Measurements from ENCODE around the gene GCGR.

GCGR gene

GRCh38 chr17:81843713-81844326, 39.9 kb downstream of the GCGR start:
- Histone ChIP-seq H3K9me3 (ENCODE audit: severe bottlenecking) (no peaks in the 10 kb centered on the region), H3K4me1 (ENCODE audit: insufficient read depth, poor library complexity, severe bottlenecking) (peaks cover 16% of the 10 kb centered on the region), H3K27me3 (ENCODE audit: insufficient read depth, poor library complexity, severe bottlenecking) (no peaks in the 10 kb centered on the region), H3K4me3 (ENCODE audit: severe bottlenecking) (no peak overlapping the region), H3K27ac (ENCODE audit: poor library complexity, severe bottlenecking) (no peak overlapping the region), H3K36me3 (ENCODE audit: low read depth) (peaks cover 65% of the 10 kb centered on the region)
- no peak for ATAC-seq (ENCODE audit: low read depth)
- no peak for DNase-seq (ENCODE audit: low spot score)
- TF ChIP-seq CTCF (IDR thresholded peaks at IDR 0.05; ENCODE audit: poor library complexity, severe bottlenecking): no peak

- peaks cover 16% of the 10 kb centered on the region for H3K4me1 ChIP-seq (ENCODE audit: insufficient read depth, poor library complexity, severe bottlenecking)
- no peak for ATAC-seq (ENCODE audit: low read depth)
- peaks cover 71% of the 10 kb centered on the region for H3K36me3 ChIP-seq (ENCODE audit: low read depth)
- no peak overlapping the region for H3K27ac ChIP-seq (ENCODE audit: poor library complexity, severe bottlenecking)
- no peak overlapping the region for H3K4me3 ChIP-seq (ENCODE audit: severe bottlenecking)
- H3K9me3 ChIP-seq (ENCODE audit: severe bottlenecking): no peaks in the 10 kb centered on the region
- peak; percentile 73 for DNase-seq (ENCODE audit: low spot score)
- no peaks in the 10 kb centered on the region for H3K27me3 ChIP-seq (ENCODE audit: insufficient read depth, poor library complexity, severe bottlenecking)
- no peak for TF ChIP-seq CTCF (IDR thresholded peaks at IDR 0.05; ENCODE audit: poor library complexity, severe bottlenecking)
Observed at GRCh38 chr17:81844327-81844851, 40.4 kb downstream of the GCGR start.

GRCh38 chr17:81844887-81845286, 40.9 kb downstream of the GCGR start:
- Histone ChIP-seq H3K4me3 (ENCODE audit: severe bottlenecking) (no peak overlapping the region), H3K27ac (ENCODE audit: poor library complexity, severe bottlenecking) (no peak overlapping the region), H3K9me3 (ENCODE audit: severe bottlenecking) (no peaks in the 10 kb centered on the region), H3K36me3 (ENCODE audit: low read depth) (peaks cover 76% of the 10 kb centered on the region), H3K27me3 (ENCODE audit: insufficient read depth, poor library complexity, severe bottlenecking) (no peaks in the 10 kb centered on the region), H3K4me1 (ENCODE audit: insufficient read depth, poor library complexity, severe bottlenecking) (peaks cover 16% of the 10 kb centered on the region)
- DNase-seq (ENCODE audit: low spot score) (no peak), ATAC-seq (ENCODE audit: low read depth) (no peak)
- no peak for TF ChIP-seq CTCF (IDR thresholded peaks at IDR 0.05; ENCODE audit: poor library complexity, severe bottlenecking)

GRCh38 chr17:81845361-81845760, 41.4 kb downstream of the GCGR start:
- ATAC-seq (ENCODE audit: low read depth) (no peak), DNase-seq (ENCODE audit: low spot score) (no peak)
- no peaks in the 10 kb centered on the region for H3K9me3 ChIP-seq (ENCODE audit: severe bottlenecking)
- no peaks in the 10 kb centered on the region for H3K27me3 ChIP-seq (ENCODE audit: insufficient read depth, poor library complexity, severe bottlenecking)
- no peak overlapping the region for H3K27ac ChIP-seq (ENCODE audit: poor library complexity, severe bottlenecking)
- no peak for TF ChIP-seq CTCF (IDR thresholded peaks at IDR 0.05; ENCODE audit: poor library complexity, severe bottlenecking)
- no peak overlapping the region for H3K4me3 ChIP-seq (ENCODE audit: severe bottlenecking)
- H3K36me3 ChIP-seq (ENCODE audit: low read depth): peaks cover 81% of the 10 kb centered on the region
- H3K4me1 ChIP-seq (ENCODE audit: insufficient read depth, poor library complexity, severe bottlenecking): peaks cover 16% of the 10 kb centered on the region

All from RWPE2 (cell line).